HG02588 (cell line): ENCODE data around the gene PDGFRA.

ENCODE experiments used
- ATAC-seq: cut with Tn5 transposase; IDR thresholded peaks from one replicate; pipeline ENCODE4 v1.9.1; 2021; ENCODE audit warnings: mild to moderate bottlenecking, moderate library complexity; ENCODE audit not compliant: unreplicated experiment

The PDGFRA gene

GRCh38 chr4:54228961-54229501 is at the start of gene PDGFRA:
Gene PDGFRA (plus strand): TSS chr4:54229293. CDS start chr4:54258769, 29,476 bp downstream.
- no peak for ATAC-seq

DNA sequence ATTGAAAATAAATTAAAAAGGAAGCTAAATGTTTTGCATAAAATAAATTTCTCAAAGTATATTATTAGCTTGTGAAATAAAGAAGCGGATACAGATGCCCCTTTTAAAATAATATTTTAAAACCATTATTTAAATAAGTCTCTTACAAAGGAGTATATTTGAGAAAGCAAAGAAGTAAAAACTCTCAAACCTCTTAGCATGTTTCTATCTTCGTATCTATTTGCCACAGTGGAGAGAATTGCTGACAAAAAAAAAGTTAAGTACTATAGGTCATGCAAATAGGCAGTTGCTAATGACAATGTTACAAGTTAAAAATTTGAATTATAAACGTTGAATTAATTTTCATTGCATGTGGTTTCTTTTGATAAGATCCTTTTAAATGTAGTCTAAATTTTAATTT is 44.5 kb upstream of the PDGFRA start:
- no peak for ATAC-seq

- ATAC-seq = no peak
Measured at GRCh38 chr4:54185044-54185780, 43.9 kb upstream of the PDGFRA start.

- ATAC-seq = no peak
Measured at GRCh38 chr4:54185866-54186265, 43.2 kb upstream of the PDGFRA start.

GRCh38 chr4:54186371-54186770 is 42.7 kb upstream of the PDGFRA start:
- ATAC-seq = no peak

DNA sequence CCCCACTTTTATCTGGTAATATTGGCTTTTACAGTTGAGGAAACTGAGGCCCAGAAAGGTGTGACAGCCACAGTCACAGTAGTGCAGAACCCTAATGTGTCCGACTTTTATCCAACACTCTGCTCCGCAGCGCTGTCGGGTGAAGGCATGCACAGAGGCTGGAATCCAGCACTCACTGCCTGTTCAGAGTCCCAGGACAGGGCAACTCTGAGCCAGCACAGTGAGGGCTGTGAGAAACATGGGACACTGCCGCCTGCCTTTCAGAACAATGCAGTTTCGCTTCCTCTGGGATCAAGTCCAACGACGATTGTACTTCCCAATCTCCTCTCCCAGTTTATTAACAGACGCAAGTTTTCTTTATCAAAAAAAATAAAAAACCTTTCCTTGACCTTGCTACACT is 41.9 kb upstream of the PDGFRA start:
- ATAC-seq = no peak

GRCh38 chr4:54189140-54189539 is 40.0 kb upstream of the PDGFRA start:
- ATAC-seq = no peak

DNA sequence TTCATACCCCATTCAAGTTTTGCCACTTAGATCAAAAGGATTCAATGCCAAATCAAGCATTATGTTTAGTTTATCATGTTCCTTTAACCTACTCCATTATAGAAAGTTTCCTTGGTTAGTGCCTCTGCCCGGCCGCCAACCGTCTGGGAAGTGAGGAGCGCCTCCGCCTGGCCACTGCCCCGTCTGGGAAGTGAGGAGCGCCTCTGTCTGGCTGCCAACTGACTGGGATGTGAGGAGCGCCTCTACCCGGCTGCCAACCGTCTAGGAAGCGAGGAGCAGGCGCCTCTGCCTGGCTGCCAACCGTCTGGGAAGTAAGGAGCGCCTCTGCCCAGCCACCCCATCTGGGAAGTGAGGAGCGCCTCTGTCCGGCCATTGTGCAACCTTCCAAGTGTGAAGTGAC is 36.3 kb upstream of the PDGFRA start:
- ATAC-seq = no peak

DNA sequence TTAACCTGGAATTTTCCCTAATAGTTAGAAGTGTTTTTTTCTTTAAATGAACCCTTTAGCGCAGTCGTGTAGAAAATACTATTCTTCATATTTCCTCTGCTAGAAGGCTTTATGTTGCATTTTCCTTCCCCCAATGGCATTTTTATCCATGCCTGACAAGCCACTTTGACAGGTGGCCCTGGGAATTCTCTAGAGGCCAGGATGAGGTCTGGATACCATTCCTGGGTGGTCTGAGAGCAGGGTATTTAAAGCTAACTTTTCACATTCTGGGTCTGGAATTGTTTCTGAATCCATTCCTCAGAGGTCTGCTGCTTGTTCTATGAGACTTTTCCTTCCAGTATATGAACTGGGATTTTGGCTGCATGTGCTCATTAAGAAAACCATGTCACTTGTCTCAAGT is 31.2 kb upstream of the PDGFRA start:
- no peak for ATAC-seq

GRCh38 chr4:54199919-54200318 is 29.2 kb upstream of the PDGFRA start:
- ATAC-seq = no peak

DNA sequence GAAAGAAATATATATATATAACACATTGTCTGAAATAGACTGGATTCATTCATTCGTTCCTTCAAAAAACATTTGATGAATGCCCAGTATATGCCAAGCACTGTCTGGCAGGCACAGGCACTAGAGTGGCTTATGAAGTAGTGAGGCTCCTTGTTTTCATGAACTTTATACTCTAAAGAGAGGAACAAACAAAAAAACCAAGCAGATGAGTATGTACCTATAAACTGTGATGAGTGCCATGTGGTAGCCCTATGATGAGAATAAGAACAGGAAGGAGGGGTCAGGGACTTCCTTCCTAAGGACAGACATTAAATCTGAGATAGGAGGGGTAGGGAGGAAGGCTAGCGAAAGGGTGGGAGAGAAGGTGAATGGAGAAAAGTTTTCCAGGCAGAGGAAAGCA is 19.5 kb upstream of the PDGFRA start:
- ATAC-seq = no peak

DNA sequence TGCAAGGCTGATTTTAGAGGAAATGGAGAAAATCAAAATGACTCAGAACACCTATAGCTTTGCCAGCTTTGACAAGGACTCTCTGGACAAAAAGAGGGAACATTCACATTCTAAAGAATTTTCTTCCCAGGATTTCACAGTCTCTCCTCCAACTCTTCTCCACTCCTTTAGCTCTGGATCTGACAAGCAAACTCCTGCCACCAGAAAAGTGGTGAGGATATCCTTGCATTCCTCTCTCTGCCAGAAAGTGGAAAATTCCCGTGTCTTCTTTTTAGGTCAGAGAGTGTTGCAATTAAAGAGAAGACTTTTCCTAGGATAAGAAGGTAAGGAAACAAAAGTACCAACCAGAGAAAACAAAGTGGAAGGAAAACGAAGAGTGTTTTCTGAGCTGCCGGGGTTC is 16.1 kb upstream of the PDGFRA start:
- ATAC-seq = no peak

DNA sequence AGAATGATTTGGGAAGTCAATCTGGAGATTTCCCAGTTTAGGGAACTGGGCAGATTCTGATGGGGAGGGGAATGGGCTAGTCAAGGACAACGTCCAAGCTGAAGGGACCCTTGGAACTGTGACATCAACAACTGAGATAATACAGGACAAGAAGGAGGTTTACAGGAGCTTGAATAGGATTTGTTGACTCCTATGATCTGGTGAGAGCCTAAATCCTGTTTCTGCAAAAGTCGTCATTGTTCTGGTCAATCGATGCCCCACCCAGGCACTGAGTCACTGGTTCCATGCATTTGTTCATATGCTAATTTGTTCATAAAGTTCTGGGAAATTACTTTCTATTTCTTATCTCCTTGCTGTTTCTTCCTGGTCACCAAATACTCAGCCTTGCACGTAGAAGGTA is 15.3 kb upstream of the PDGFRA start:
- ATAC-seq = no peak

DNA sequence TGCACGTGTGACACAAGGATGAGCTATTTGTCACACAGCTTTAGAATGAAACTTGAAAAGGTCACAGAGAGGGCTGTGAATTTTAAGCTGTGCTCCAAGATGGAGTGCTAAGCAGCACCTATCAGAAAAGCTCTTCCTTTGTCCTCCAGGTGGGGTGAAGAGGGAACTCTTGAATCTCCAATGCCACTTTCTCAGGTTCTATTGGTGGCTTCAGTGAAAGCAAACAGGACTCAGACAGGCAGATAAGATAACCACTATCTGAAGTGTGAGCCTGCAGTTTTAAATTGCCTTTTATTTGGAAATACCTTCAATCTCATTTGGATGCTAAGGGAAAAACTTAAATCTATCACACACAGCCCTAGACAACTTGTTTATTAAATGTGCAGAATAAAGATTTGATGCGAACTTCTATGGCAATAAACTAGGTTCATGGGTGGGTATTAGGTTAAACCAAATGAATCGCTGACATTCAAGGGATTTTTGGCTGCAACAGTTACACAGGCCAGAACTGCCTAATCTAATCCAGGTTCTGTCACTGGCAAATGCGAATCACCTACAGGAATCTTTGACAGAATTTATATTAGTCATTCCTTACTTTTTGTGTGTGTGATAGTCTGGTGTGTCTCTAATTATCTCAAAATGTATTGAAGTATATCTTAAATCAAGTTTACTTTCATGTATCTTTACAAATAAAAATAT is 13.6 kb upstream of the PDGFRA start:
- ATAC-seq = no peak

GRCh38 chr4:54217642-54218495 is 11.2 kb upstream of the PDGFRA start:
- no peak for ATAC-seq

- no peak for ATAC-seq
Measured at GRCh38 chr4:54218736-54219135, 10.4 kb upstream of the PDGFRA start.

- ATAC-seq = no peak
Measured at GRCh38 chr4:54224996-54225597, 4.0 kb upstream of the PDGFRA start.

- ATAC-seq = no peak
Measured at GRCh38 chr4:54225598-54226403, 3.3 kb upstream of the PDGFRA start.

DNA sequence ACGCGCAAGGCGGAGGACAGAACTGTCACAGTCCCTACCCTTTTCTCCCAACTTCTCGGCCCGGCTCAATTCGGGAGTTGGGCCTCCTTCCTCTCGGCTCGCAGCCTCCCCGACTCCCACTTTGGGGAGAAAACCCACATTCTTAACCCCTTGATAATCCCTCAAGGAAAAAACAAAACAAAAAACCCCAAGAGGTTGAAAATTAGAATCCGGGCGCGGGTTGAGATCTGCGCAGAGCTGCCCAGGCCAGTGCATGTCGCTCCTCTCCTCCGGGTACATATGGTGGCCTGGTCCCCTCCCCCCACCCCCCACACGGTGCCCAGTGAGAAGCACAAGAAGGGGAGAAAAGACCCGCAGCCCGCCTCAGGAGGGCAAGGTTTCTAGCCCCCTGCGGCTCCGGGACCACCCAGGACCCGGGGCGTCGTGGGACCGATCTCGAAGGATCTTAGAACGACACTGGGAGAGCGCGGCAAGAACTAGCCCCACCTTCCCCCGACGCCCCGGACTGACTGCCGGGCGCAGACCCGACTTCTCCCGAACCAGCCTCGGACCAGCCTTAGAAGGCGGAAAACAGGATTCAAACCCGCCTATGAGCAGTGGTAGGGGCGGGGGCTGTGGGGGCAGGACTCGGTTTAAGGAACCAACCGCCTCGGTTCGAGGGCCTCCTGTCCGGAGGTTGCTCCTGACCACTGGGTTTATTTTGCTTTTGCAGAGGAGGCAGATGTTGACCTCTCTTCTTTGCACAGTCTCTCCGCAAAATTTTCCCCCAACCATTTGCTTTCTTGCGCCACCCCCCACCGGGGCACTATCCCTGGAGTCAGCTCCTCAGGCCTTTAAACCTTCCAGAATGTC is 2.5 kb upstream of the PDGFRA start:
- ATAC-seq = no peak
